CD4-positive, CD25-positive, alpha-beta regulatory T cell (primary cell): ENCODE data around the gene DMD. TPM values are rescaled to one million over a fixed set of nuclear protein-coding genes. Genes with fewer than 3 reads are reported as not detected.
A peak's percentile ranks its signal among the peaks of the same experiment; 100 is the strongest.

Experiments used
- ATAC-seq, 2 donors: fragments of 150-1000 bp; cut with Tn5 transposase; one replicate each; pipeline ENCODE4 v1.10.0; 2021; ENCODE audit warnings: low read depth in 2 of 2, moderate number of reproducible peaks in 2 of 2, moderate library complexity in 1 of 2
- DNase-seq, 3 donors: peaks; one replicate each; pipeline versions ENCODE4 v3.0.0 to v3.0.0-alpha.2; 2012 to 2022; ENCODE audit warnings: mixed read lengths in 1 of 3
- H3K27ac ChIP-seq: one replicate; pipeline ENCODE4 v1.7.0; 2013; ENCODE audit warnings: mild to moderate bottlenecking, low read length; ENCODE audit not compliant: insufficient read depth, poor library complexity, severe bottlenecking
- H3K27me3 ChIP-seq: one replicate; pipeline ENCODE4 v1.7.0; 2013; ENCODE audit warnings: low read length; ENCODE audit not compliant: control insufficient read depth, insufficient read depth
- H3K36me3 ChIP-seq: one replicate; pipeline ENCODE4 v1.7.0; 2013; ENCODE audit warnings: mild to moderate bottlenecking, low read length, moderate library complexity; ENCODE audit not compliant: control insufficient read depth, insufficient read depth
- H3K4me1 ChIP-seq: 2 replicates; pipeline ENCODE4 v1.7.0; 2013; ENCODE audit warnings: mild to moderate bottlenecking, low read length; ENCODE audit not compliant: insufficient read depth, control insufficient read depth, poor library complexity, severe bottlenecking
- H3K4me3 ChIP-seq: one replicate; pipeline ENCODE4 v1.7.0; 2013; ENCODE audit warnings: low read depth, mild to moderate bottlenecking, low read length, moderate library complexity
- H3K9me3 ChIP-seq, 2 experiments: 1 replicate in 1 of 2; 2 replicates in 1 of 2; pipeline ENCODE4 v1.7.0; 2013; ENCODE audit warnings: low read length in 2 of 2, mild to moderate bottlenecking in 1 of 2, moderate library complexity in 1 of 2; ENCODE audit not compliant: control insufficient read depth in 2 of 2
- H3K27ac Mint-ChIP-seq, 3 donors: one replicate each; pipeline ENCODE4 v1.8.0; 2020 to 2022; ENCODE audit warnings: mild to moderate bottlenecking in 3 of 3, mixed read lengths in 3 of 3, moderate library complexity in 2 of 3
- H3K27me3 Mint-ChIP-seq: one replicate; pipeline ENCODE4 v1.8.0; 2022; ENCODE audit warnings: mild to moderate bottlenecking, mixed read lengths
- H3K36me3 Mint-ChIP-seq: one replicate; pipeline ENCODE4 v1.8.0; 2020; ENCODE audit warnings: mixed read lengths
- H3K4me1 Mint-ChIP-seq, 4 donors: one replicate each; pipeline ENCODE4 v1.8.0; 2020 to 2022; ENCODE audit warnings: mixed read lengths in 4 of 4, mild to moderate bottlenecking in 1 of 4
- H3K4me3 Mint-ChIP-seq, 4 donors: one replicate each; pipeline ENCODE4 v1.8.0; 2020 to 2022; ENCODE audit warnings: mild to moderate bottlenecking in 4 of 4, mixed read lengths in 4 of 4, moderate library complexity in 3 of 4
- H3K9me3 Mint-ChIP-seq, 7 donors: one replicate each; pipeline ENCODE4 v1.8.0; 2020 to 2022; ENCODE audit warnings: mixed read lengths in 7 of 7, mild to moderate bottlenecking in 3 of 7, moderate library complexity in 2 of 7
- polyA plus RNA-seq, 4 donors: library from polyadenylated mRNA; unstranded; fragments of 300-500 nt; fragmentation: Illumina TruSeq; gene quantifications; one replicate each; pipeline ENCODE4 v1.2.3, GENCODE V29; 2021
- total RNA-seq: library from RNA; stranded (reverse); gene quantifications from one replicate; pipeline ENCODE4 v1.2.3, GENCODE V29; 2022

The DMD gene
- total and polyA plus RNA-seq, 5 donors from 2014 or later, result 0.20 to 2.8 (median 0.98) TPM

DNA sequence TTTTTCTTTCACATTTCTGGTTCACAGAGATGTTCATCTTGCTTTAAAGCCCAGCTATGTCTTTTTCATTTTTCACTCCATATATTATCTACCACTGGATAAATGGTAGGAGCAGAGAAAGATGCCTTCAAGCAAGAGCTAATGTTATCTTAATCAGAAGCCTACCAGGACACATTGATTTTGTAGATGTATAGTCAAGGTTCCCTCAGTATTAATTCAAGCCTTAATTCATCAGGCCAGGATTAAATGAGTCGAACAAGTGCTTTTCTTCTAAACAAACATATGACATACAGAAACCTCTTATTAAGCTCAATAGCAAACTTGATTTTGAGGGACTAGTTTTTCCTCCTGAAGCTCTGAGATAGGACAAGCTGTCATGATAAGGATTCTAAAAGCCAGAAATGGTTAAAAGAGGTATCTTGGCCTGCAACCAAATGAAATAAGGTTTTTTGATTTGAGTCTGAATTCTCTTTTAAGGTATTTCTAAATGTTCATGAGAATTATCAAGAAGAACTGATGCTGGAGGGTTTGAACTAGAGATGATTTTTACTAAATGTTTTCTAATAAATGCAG lies 2057.8 kb downstream of the DMD start:
- H3K9me3 ChIP-seq, result no peaks in the 10 kb centered on the region
- Mint-ChIP-seq H3K4me3 (no peak overlapping the region), H3K4me1 (no peaks in the 10 kb centered on the region), H3K27ac (no peak overlapping the region), H3K36me3 (no peaks in the 10 kb centered on the region), H3K9me3 (peaks cover 0 to 4% (median 0%) of the 10 kb centered on the region in 7 donors), H3K27me3 (peaks cover 5% of the 10 kb centered on the region)
- no peaks in the 10 kb centered on the region for H3K27me3 ChIP-seq
- H3K27ac ChIP-seq, result no peak overlapping the region
- DNase-seq (no peak), ATAC-seq (no peak)
- H3K4me3 ChIP-seq, result no peak overlapping the region
- H3K4me1 ChIP-seq, result no peaks in the 10 kb centered on the region
- H3K36me3 ChIP-seq, result no peaks in the 10 kb centered on the region

GRCh38 chrX:31147175-31147574 lies 2064.2 kb downstream of the DMD start:
- no peak for DNase-seq
- no peak overlapping the region for H3K4me3 ChIP-seq
- no peaks in the 10 kb centered on the region for H3K27me3 ChIP-seq
- H3K27ac ChIP-seq, result no peak overlapping the region
- Mint-ChIP-seq H3K36me3 (no peaks in the 10 kb centered on the region), H3K9me3 (peaks cover 0 to 12% (median 0%) of the 10 kb centered on the region in 7 donors), H3K27me3 (no peaks in the 10 kb centered on the region), H3K4me3 (no peak overlapping the region), H3K27ac (no peak overlapping the region), H3K4me1 (no peaks in the 10 kb centered on the region)
- no peaks in the 10 kb centered on the region for H3K9me3 ChIP-seq
- H3K4me1 ChIP-seq, result no peaks in the 10 kb centered on the region
- no peaks in the 10 kb centered on the region for H3K36me3 ChIP-seq
- no peak for ATAC-seq

- Histone ChIP-seq H3K27ac (no peak overlapping the region), H3K4me3 (no peak overlapping the region), H3K36me3 (no peaks in the 10 kb centered on the region), H3K4me1 (no peaks in the 10 kb centered on the region), H3K9me3 (peaks cover 0 to 3% of the 10 kb centered on the region in 2 experiments), H3K27me3 (no peaks in the 10 kb centered on the region)
- no peak for ATAC-seq
- H3K27ac Mint-ChIP-seq, result no peak overlapping the region
- DNase-seq, result no peak
- peaks cover 0 to 10% (median 6%) of the 10 kb centered on the region in 4 donors for H3K4me1 Mint-ChIP-seq
- no peak overlapping the region for H3K4me3 Mint-ChIP-seq
- H3K9me3 Mint-ChIP-seq, result peaks cover 0 to 8% (median 2%) of the 10 kb centered on the region in 7 donors
- H3K36me3 Mint-ChIP-seq, result no peaks in the 10 kb centered on the region
- no peaks in the 10 kb centered on the region for H3K27me3 Mint-ChIP-seq
Observed at GRCh38 chrX:31139961-31140360, 2071.4 kb downstream of the DMD start.

- no peak overlapping the region for H3K27ac ChIP-seq
- H3K9me3 ChIP-seq, result peaks cover 0 to 3% of the 10 kb centered on the region in 2 experiments
- Mint-ChIP-seq H3K27ac (no peak overlapping the region), H3K4me3 (no peak overlapping the region), H3K36me3 (no peaks in the 10 kb centered on the region), H3K9me3 (peaks cover 0 to 6% (median 2%) of the 10 kb centered on the region in 7 donors), H3K27me3 (no peaks in the 10 kb centered on the region), H3K4me1 (peaks cover 0 to 10% (median 6%) of the 10 kb centered on the region in 4 donors)
- ATAC-seq (no peak), DNase-seq (no peak)
- no peak overlapping the region for H3K4me3 ChIP-seq
- H3K27me3 ChIP-seq, result no peaks in the 10 kb centered on the region
- no peaks in the 10 kb centered on the region for H3K4me1 ChIP-seq
- no peaks in the 10 kb centered on the region for H3K36me3 ChIP-seq
Observed at GRCh38 chrX:31138124-31138523, 2073.2 kb downstream of the DMD start.

- Mint-ChIP-seq H3K27me3 (no peaks in the 10 kb centered on the region), H3K4me1 (peaks cover 0 to 10% (median 6%) of the 10 kb centered on the region in 4 donors), H3K4me3 (peak overlapping the region in 2 of 4 donors; percentile 14 to 58), H3K36me3 (no peaks in the 10 kb centered on the region), H3K27ac (no peak overlapping the region), H3K9me3 (peaks cover 0 to 3% (median 0%) of the 10 kb centered on the region in 7 donors)
- Histone ChIP-seq H3K36me3 (no peaks in the 10 kb centered on the region), H3K27ac (no peak overlapping the region), H3K9me3 (peaks cover 0 to 3% of the 10 kb centered on the region in 2 experiments), H3K4me3 (peak overlapping the region; percentile 11), H3K27me3 (no peaks in the 10 kb centered on the region), H3K4me1 (no peaks in the 10 kb centered on the region)
- DNase-seq, result peak in 1 of 3 donors; percentile 14
- no peak for ATAC-seq
Observed at GRCh38 chrX:31136144-31136611, 2075.2 kb downstream of the DMD start.

- Mint-ChIP-seq H3K4me3 (no peak overlapping the region), H3K9me3 (peaks cover 0 to 1% (median 0%) of the 10 kb centered on the region in 7 donors), H3K27me3 (no peaks in the 10 kb centered on the region), H3K27ac (no peak overlapping the region), H3K36me3 (no peaks in the 10 kb centered on the region), H3K4me1 (peaks cover 0 to 10% (median 6%) of the 10 kb centered on the region in 4 donors)
- Histone ChIP-seq H3K36me3 (no peaks in the 10 kb centered on the region), H3K4me3 (no peak overlapping the region), H3K4me1 (no peaks in the 10 kb centered on the region), H3K27ac (no peak overlapping the region), H3K9me3 (peaks cover 0 to 2% of the 10 kb centered on the region in 2 experiments), H3K27me3 (no peaks in the 10 kb centered on the region)
- no peak for DNase-seq
- ATAC-seq, result no peak
Observed at GRCh38 chrX:31132821-31133241, 2078.5 kb downstream of the DMD start.

DNA sequence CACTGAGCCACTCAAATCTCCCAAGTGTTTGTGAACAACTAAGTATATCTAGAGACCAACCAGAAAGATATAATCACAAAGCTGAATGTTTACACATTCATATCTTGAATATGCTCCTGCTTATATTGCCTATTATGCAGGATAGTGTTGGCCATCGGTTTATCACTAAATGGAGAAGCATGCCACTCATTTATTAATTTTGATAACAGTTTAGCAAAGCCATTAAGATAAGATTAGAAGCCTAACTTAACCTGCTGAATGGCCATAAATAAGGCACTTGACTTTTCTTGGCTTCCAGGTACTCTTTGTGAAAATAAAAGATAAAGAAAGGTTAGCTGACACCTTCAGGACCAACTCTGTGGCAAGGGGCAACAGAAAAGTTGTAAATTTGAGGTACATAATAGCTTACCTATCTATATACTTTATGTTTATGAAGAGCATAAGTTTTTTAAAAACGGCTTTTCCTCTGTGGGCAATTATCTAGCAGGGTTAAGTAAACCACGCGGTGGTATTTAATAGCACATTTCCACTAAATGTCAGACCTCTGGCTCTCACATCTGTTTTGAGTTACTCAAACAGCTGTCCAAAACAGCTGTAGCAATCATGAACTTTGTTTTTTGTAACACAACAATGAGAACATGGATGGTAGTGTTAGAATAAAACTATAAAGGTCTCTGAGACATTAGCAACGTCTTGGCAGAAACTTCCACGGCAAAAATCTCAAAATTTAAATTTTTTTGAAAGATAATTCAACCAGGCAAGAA lies 2080.7 kb downstream of the DMD start:
- Mint-ChIP-seq H3K36me3 (no peaks in the 10 kb centered on the region), H3K9me3 (no peaks in the 10 kb centered on the region), H3K27me3 (no peaks in the 10 kb centered on the region), H3K27ac (no peak overlapping the region), H3K4me3 (no peak overlapping the region), H3K4me1 (peaks cover 0 to under 1% (median under 1%) of the 10 kb centered on the region in 4 donors)
- no peak for DNase-seq
- H3K27me3 ChIP-seq, result no peaks in the 10 kb centered on the region
- no peaks in the 10 kb centered on the region for H3K36me3 ChIP-seq
- H3K27ac ChIP-seq, result no peak overlapping the region
- no peak for ATAC-seq
- H3K9me3 ChIP-seq, result no peaks in the 10 kb centered on the region
- H3K4me1 ChIP-seq, result no peaks in the 10 kb centered on the region
- no peak overlapping the region for H3K4me3 ChIP-seq
